Peyer's patch (tissue), 4 donors: ENCODE measurements around the gene SLC25A25. TPM values are rescaled to one million over a fixed set of nuclear protein-coding genes. Genes with fewer than 3 reads are reported as not detected.

Experiments used
- DNase-seq, 3 donors: peaks; one replicate each; pipeline ENCODE4 v3.0.0-alpha.2; 2017 to 2019
- H3K27ac ChIP-seq, 4 donors: fragments of 200-600 bp; sonication (generic); one replicate each; pipeline ENCODE4 v1.5.1; 2016 to 2019
- H3K27me3 ChIP-seq, 2 donors: fragments of 200-600 bp; sonication (generic); one replicate each; pipeline ENCODE4 v1.5.1; 2019
- H3K36me3 ChIP-seq, 3 donors: fragments of 200-600 bp; sonication (generic); one replicate each; pipeline ENCODE4 v1.5.1; 2016 to 2019
- H3K4me1 ChIP-seq, 4 donors: fragments of 200-600 bp; sonication (generic); one replicate each; pipeline ENCODE4 v1.5.1; 2016 to 2019
- H3K4me3 ChIP-seq, 4 donors: fragments of 200-600 bp; sonication (generic); 1 replicate in 3 of 4; 2 replicates in 1 of 4; pipeline ENCODE4 v1.5.1; 2016 to 2019; ENCODE audit warnings: mild to moderate bottlenecking in 1 of 4
- H3K9me3 ChIP-seq, 4 donors: fragments of 200-600 bp; sonication (generic); one replicate each; pipeline ENCODE4 v1.5.1; 2016 to 2019; ENCODE audit warnings: mild to moderate bottlenecking in 1 of 4
- CTCF ChIP-seq, 6 experiments: fragments of 450-650 bp in 4 of 6; fragments of 200-600 bp in 2 of 6; sonication (generic) in 1 of 6; IDR thresholded peaks; one replicate each; pipeline ENCODE4 v1.5.1; 2017 to 2019; ENCODE audit warnings: antibody characterized with exemption in 6 of 6, mild to moderate bottlenecking in 3 of 6, moderate library complexity in 1 of 6
- POLR2A ChIP-seq, 2 donors: fragments of 450-650 bp; IDR thresholded peaks; one replicate each; pipeline ENCODE4 v1.5.1; 2017; ENCODE audit warnings: antibody characterized with exemption in 2 of 2, mild to moderate bottlenecking in 2 of 2, moderate library complexity in 2 of 2
- total RNA-seq, 4 donors: library from RNA; depleted of rRNA; stranded (reverse); fragments of >200 nt; gene quantifications; one replicate each; pipeline ENCODE4 v1.1.0, GENCODE V29; 2016

SLC25A25 gene
- total RNA-seq, 4 donors from 2014 or later, result 18.2 to 44.1 (median 28.2) TPM

- Histone ChIP-seq H3K9me3 (no peaks in the 10 kb centered on the region), H3K27ac (no peak overlapping the region), H3K27me3 (no peaks in the 10 kb centered on the region), H3K4me3 (no peak overlapping the region), H3K36me3 (no peaks in the 10 kb centered on the region), H3K4me1 (peaks cover 0 to 13% (median 2%) of the 10 kb centered on the region in 4 donors)
- TF ChIP-seq CTCF (IDR thresholded peaks at IDR 0.05), result no peak
- no peak for TF ChIP-seq POLR2A (IDR thresholded peaks at IDR 0.05)
- DNase-seq, result peak in 2 of 3 donors; percentile 19 to 22
Observed at GRCh38 chr9:128152133-128153059, 84.4 kb downstream of the SLC25A25 start.

GRCh38 chr9:128153060-128153946 is 85.3 kb downstream of the SLC25A25 start:
- H3K9me3 ChIP-seq, result no peaks in the 10 kb centered on the region
- H3K4me3 ChIP-seq, result no peak overlapping the region
- no peak for TF ChIP-seq CTCF (IDR thresholded peaks at IDR 0.05)
- TF ChIP-seq POLR2A (IDR thresholded peaks at IDR 0.05), result no peak
- DNase-seq, result peak in 1 of 3 donors; percentile 37
- H3K27me3 ChIP-seq, result no peaks in the 10 kb centered on the region
- no peaks in the 10 kb centered on the region for H3K36me3 ChIP-seq
- peaks cover 0 to 13% (median 2%) of the 10 kb centered on the region in 4 donors for H3K4me1 ChIP-seq
- H3K27ac ChIP-seq, result no peak overlapping the region

- Histone ChIP-seq H3K27me3 (no peaks in the 10 kb centered on the region), H3K27ac (no peak overlapping the region), H3K4me1 (peaks cover 0 to 7% (median 0%) of the 10 kb centered on the region in 4 donors), H3K4me3 (no peak overlapping the region), H3K36me3 (no peaks in the 10 kb centered on the region), H3K9me3 (no peaks in the 10 kb centered on the region)
- peak in 1 of 3 donors; percentile 31 for DNase-seq
- TF ChIP-seq POLR2A (IDR thresholded peaks at IDR 0.05) (no peak), CTCF (IDR thresholded peaks at IDR 0.05) (no peak)
Observed at GRCh38 chr9:128153947-128154695, 86.1 kb downstream of the SLC25A25 start.

DNA sequence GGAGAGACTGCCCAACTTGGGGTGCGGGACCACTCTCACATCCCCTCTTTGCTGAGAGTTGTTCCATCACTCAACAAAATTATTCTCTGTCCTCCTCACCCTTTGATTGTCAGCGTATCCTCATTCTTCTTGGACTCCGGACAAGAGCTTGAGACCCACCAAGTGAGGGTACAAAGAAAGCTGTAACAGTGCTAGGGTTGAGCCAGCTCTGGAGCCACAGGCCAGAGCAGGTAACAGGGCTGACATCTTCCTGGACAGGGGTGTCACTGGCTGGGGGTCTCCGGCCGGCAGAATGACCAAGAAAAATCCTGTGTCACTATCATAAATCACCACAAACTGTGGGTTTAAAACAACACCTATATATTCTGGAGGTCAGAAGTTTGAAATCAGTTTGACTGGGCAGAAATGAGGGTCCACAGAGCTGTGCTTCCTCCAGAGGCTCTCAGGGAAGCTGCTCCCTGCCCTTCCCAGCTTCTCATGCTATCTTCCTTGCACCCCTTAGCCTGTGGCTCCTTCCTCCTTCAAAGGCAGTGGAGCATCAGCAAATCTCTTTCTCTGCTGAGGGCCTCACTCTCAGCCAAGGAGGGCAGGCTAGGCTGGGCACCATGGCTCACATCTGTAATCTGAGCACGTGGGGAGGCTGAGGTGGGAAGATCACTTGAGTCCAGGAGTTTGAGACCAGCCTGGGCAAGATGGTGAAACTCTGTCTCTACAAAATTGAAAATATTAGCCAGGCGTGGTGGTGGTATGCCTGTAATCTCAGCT is 87.9 kb downstream of the SLC25A25 start:
- Histone ChIP-seq H3K27me3 (no peaks in the 10 kb centered on the region), H3K36me3 (no peaks in the 10 kb centered on the region), H3K4me3 (no peak overlapping the region), H3K27ac (no peak overlapping the region), H3K9me3 (no peaks in the 10 kb centered on the region), H3K4me1 (no peaks in the 10 kb centered on the region)
- peak in 1 of 3 donors; percentile 12 for DNase-seq
- TF ChIP-seq CTCF (IDR thresholded peaks at IDR 0.05), result no peak

Other genes with a start within 250 kb of the SLC25A25 start
- 10 to 100 TPM in 3 of 4 donors, 1 to 10 TPM in 1; 7.0 to 49.5 (median 25.0) TPM for gene ENG, start 213.6 kb upstream of the SLC25A25 start, total RNA-seq
- gene AK1, start 190.6 kb upstream of the SLC25A25 start, total RNA-seq, result 10 to 100 TPM in 3 of 4 donors, 1 to 10 TPM in 1; 2.5 to 22.3 (median 18.4) TPM
- gene ST6GALNAC6, start 168.6 kb upstream of the SLC25A25 start, total RNA-seq, result 10 to 100 TPM in 3 of 4 donors, 1 to 10 TPM in 1; 7.7 to 88.3 (median 18.9) TPM
- gene ST6GALNAC4, start 151.2 kb upstream of the SLC25A25 start, total RNA-seq, result 100 to 1,000 TPM in 1 of 4 donors, 10 to 100 TPM in 3; 39.9 to 119 (median 46.7) TPM
- 1 to 10 TPM in 1 of 4 donors, not detected in 3; 2.5 TPM for gene PIP5KL1, start 137.5 kb upstream of the SLC25A25 start, total RNA-seq
- 10 to 100 TPM; 20.6 to 27.3 (median 22.1) TPM for gene DPM2, start 130.4 kb upstream of the SLC25A25 start, total RNA-seq
- gene EEIG1, start 87.2 kb upstream of the SLC25A25 start, total RNA-seq, result 100 to 1,000 TPM in 3 of 4 donors, 10 to 100 TPM in 1; 71.8 to 219 (median 122) TPM
- 10 to 100 TPM in 2 of 4 donors, 1 to 10 TPM in 2; 7.4 to 26.1 (median 11.8) TPM for gene NAIF1, start 912 bp upstream of the SLC25A25 start, total RNA-seq
- gene PTGES2, start 59.5 kb downstream of the SLC25A25 start, total RNA-seq, result 100 to 1,000 TPM; 123 to 193 (median 168) TPM
- gene LCN2, start 81.2 kb downstream of the SLC25A25 start, total RNA-seq, result 100 to 1,000 TPM in 1 of 4 donors, 10 to 100 TPM in 2, 1 to 10 TPM in 1; 1.9 to 191 (median 37.1) TPM
- 10 to 100 TPM; 38.8 to 93.7 (median 70.2) TPM for gene BBLN, start 92.0 kb downstream of the SLC25A25 start, total RNA-seq
- 100 to 1,000 TPM in 2 of 4 donors, 10 to 100 TPM in 2; 52.2 to 144 (median 95.3) TPM for gene CIZ1, start 123.3 kb downstream of the SLC25A25 start, total RNA-seq
- 10 to 100 TPM; 14.5 to 85.8 (median 54.4) TPM for gene DNM1, start 135.1 kb downstream of the SLC25A25 start, total RNA-seq
- gene GOLGA2, start 207.8 kb downstream of the SLC25A25 start, total RNA-seq, result 10 to 100 TPM; 45.7 to 96.7 (median 92.5) TPM
- 10 to 100 TPM; 18.3 to 27.2 (median 23.5) TPM for gene SWI5, start 208.0 kb downstream of the SLC25A25 start, total RNA-seq